Caco-2 (cell line): ENCODE data around the gene C16orf92. TPM values are rescaled to one million over a fixed set of nuclear protein-coding genes. Genes with fewer than 3 reads are reported as not detected.

ENCODE experiments used
- BruUV-seq: library from RNA; stranded (reverse); fragments of 400-500 nt; replicated peaks from 2 replicates; lab custom pipeline; 2021; lab: Mats Ljungman, UMichigan
- CTCF ChIA-PET: fragments of 300-600 bp; sonication (Branson Sonifier 250); formaldehyde crosslinking; loops from one replicate; lab custom pipeline; 2022; ENCODE audit warnings: antibody characterized with exemption; lab: Charles Lee
- POLR2A ChIA-PET: fragments of 300-600 bp; sonication (Branson Sonifier 250); formaldehyde crosslinking; loops from one replicate; lab custom pipeline; 2022; ENCODE audit warnings: antibody characterized with exemption; lab: Charles Lee
- DNase-seq, 2 experiments: peaks; one replicate each; pipeline versions ENCODE4 v3.0.0 to v3.0.0-alpha.2; 2020 to 2022
- H3K27me3 ChIP-seq: replicated peaks from 2 replicates; pipeline ENCODE4 v1.6.0; 2011; ENCODE audit warnings: low read length; ENCODE audit not compliant: control insufficient read depth, insufficient read depth
- H3K36me3 ChIP-seq: 2 replicates; pipeline ENCODE4 v1.5.1; 2011; ENCODE audit warnings: low read length; ENCODE audit not compliant: control insufficient read depth, insufficient read depth
- H3K4me1 ChIP-seq: fragments of 250-450 bp; sonication (Bioruptor Pico); 2 replicates; pipeline ENCODE4 v1.5.1; 2020; ENCODE audit warnings: mild to moderate bottlenecking
- H3K4me3 ChIP-seq: 2 replicates; pipeline ENCODE4 v1.5.1; 2011; ENCODE audit warnings: low read depth, mild to moderate bottlenecking, control low read depth, low read length
- H3K9me3 ChIP-seq: fragments of 250-450 bp; sonication (Bioruptor Pico); 2 replicates; pipeline ENCODE4 v1.5.1; 2020; ENCODE audit warnings: mild to moderate bottlenecking, moderate library complexity
- H3K27ac Mint-ChIP-seq: one replicate; pipeline ENCODE4 v1.8.0; 2022; ENCODE audit warnings: mixed read lengths; ENCODE audit not compliant: unreplicated experiment
- H3K27me3 Mint-ChIP-seq: one replicate; pipeline ENCODE4 v1.8.0; 2022; ENCODE audit warnings: mixed read lengths; ENCODE audit not compliant: insufficient read depth, unreplicated experiment
- H3K36me3 Mint-ChIP-seq: one replicate; pipeline ENCODE4 v1.8.0; 2022; ENCODE audit warnings: mild to moderate bottlenecking, mixed read lengths; ENCODE audit not compliant: insufficient read depth, unreplicated experiment
- H3K4me1 Mint-ChIP-seq: one replicate; pipeline ENCODE4 v1.8.0; 2022; ENCODE audit warnings: low read depth, mixed read lengths; ENCODE audit not compliant: unreplicated experiment
- H3K4me3 Mint-ChIP-seq: one replicate; pipeline ENCODE4 v1.8.0; 2022; ENCODE audit warnings: mild to moderate bottlenecking, moderate library complexity, mixed read lengths; ENCODE audit not compliant: unreplicated experiment
- H3K9me3 Mint-ChIP-seq: one replicate; pipeline ENCODE4 v1.8.0; 2022; ENCODE audit warnings: mixed read lengths; ENCODE audit not compliant: unreplicated experiment
- intact Hi-C: fragments of 100-400 bp; cut with micrococcal nuclease; formaldehyde crosslinking; loops from one replicate; pipeline ENCODE4 v1.10.0; 2022; ENCODE audit not compliant: unreplicated experiment
- total RNA-seq: library from RNA; stranded (reverse); gene quantifications from 2 replicates; pipeline ENCODE4 v1.2.3, GENCODE V29; 2022
- TF ChIP-seq, protein P1 (sequence below), 2 experiments: fragments of 200-600 bp in 1 of 2; IDR thresholded peaks; 1 replicate in 1 of 2; 2 replicates in 1 of 2; pipeline versions ENCODE4 v1.5.1 to v1.8.0; 2011 to 2022; ENCODE audit warnings: antibody characterized with exemption in 1 of 2, control low read depth in 1 of 2, inconsistent platforms in 1 of 2, low read depth in 1 of 2, low read length in 1 of 2, mild to moderate bottlenecking in 1 of 2, moderate library complexity in 1 of 2; ENCODE audit not compliant: insufficient read depth in 1 of 2, severe bottlenecking in 1 of 2, unreplicated experiment in 1 of 2

Gene C16orf92
- total RNA-seq, 1 experiment from 2014 or later: not detected

DNA sequence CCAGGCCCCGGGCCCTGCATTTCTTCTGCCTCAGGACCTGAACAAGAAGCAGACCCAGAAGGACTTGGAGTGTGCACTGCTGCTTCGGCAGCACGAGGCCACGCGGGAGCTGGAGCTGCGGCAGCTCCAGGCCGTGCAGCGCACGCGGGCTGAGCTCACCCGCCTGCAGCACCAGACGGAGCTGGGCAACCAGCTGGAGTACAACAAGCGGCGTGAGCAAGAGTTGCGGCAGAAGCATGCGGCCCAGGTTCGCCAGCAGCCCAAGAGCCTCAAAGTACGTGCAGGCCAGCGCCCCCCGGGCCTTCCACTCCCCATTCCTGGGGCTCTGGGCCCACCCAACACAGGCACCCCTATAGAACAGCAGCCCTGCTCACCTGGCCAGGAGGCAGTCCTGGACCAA is 36.8 kb upstream of the C16orf92 start:
- peak overlapping the region; percentile 13 for H3K27ac Mint-ChIP-seq
- CTCF ChIA-PET: interaction anchor here (0.6 to 0.9 kb wide), 2 partner anchors 13 to 16 kb away, joined by 4 to 7 read pairs; no protein-coding TSS in a partner anchor
- H3K36me3 ChIP-seq: peaks cover 3% of the 10 kb centered on the region
- no peak for DNase-seq
- POLR2A ChIA-PET: no interaction called here
- no peaks in the 10 kb centered on the region for H3K4me1 ChIP-seq
- no peaks in the 10 kb centered on the region for H3K9me3 Mint-ChIP-seq
- H3K9me3 ChIP-seq: no peaks in the 10 kb centered on the region
- no peaks in the 10 kb centered on the region for H3K27me3 Mint-ChIP-seq
- intact Hi-C loops: no loop called here
- H3K36me3 Mint-ChIP-seq: peaks cover 65% of the 10 kb centered on the region
- H3K4me3 Mint-ChIP-seq: no peak overlapping the region
- BruUV-seq: no TSS peak
- H3K27me3 ChIP-seq: no peaks in the 10 kb centered on the region
- H3K4me1 Mint-ChIP-seq: peaks cover 10% of the 10 kb centered on the region
- no peak overlapping the region for H3K4me3 ChIP-seq
- TF ChIP-seq, protein P1, sequence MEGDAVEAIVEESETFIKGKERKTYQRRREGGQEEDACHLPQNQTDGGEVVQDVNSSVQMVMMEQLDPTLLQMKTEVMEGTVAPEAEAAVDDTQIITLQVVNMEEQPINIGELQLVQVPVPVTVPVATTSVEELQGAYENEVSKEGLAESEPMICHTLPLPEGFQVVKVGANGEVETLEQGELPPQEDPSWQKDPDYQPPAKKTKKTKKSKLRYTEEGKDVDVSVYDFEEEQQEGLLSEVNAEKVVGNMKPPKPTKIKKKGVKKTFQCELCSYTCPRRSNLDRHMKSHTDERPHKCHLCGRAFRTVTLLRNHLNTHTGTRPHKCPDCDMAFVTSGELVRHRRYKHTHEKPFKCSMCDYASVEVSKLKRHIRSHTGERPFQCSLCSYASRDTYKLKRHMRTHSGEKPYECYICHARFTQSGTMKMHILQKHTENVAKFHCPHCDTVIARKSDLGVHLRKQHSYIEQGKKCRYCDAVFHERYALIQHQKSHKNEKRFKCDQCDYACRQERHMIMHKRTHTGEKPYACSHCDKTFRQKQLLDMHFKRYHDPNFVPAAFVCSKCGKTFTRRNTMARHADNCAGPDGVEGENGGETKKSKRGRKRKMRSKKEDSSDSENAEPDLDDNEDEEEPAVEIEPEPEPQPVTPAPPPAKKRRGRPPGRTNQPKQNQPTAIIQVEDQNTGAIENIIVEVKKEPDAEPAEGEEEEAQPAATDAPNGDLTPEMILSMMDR (IDR thresholded peaks at IDR 0.05; ENCODE audit: insufficient read depth in 1 of 2, low read depth in 1 of 2, low read length in 1 of 2, severe bottlenecking in 1 of 2, unreplicated experiment in 1 of 2): no peak

DNA sequence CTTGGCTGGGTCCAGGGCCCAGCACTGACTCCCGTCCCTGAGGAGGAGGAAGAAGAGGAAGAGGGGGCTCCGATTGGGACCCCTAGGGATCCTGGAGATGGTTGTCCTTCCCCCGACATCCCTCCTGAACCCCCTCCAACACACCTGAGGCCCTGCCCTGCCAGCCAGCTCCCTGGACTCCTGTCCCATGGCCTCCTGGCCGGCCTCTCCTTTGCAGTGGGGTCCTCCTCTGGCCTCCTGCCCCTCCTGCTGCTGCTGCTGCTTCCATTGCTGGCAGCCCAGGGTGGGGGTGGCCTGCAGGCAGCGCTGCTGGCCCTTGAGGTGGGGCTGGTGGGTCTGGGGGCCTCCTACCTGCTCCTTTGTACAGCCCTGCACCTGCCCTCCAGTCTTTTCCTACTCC is 36.1 kb upstream of the C16orf92 start:
- intact Hi-C loops: no loop called here
- Histone ChIP-seq H3K27me3 (no peaks in the 10 kb centered on the region), H3K36me3 (peaks cover 3% of the 10 kb centered on the region), H3K9me3 (no peaks in the 10 kb centered on the region), H3K4me1 (no peaks in the 10 kb centered on the region), H3K4me3 (no peak overlapping the region)
- H3K27ac Mint-ChIP-seq: no peak overlapping the region
- ChIA-PET CTCF (interaction anchor here (0.5 kb wide), 1 partner anchor 138 kb away, joined by 3 read pairs; no protein-coding TSS in a partner anchor), POLR2A (no interaction called here)
- H3K9me3 Mint-ChIP-seq: no peaks in the 10 kb centered on the region
- H3K4me3 Mint-ChIP-seq: no peak overlapping the region
- peaks cover 10% of the 10 kb centered on the region for H3K4me1 Mint-ChIP-seq
- H3K36me3 Mint-ChIP-seq: peaks cover 64% of the 10 kb centered on the region
- H3K27me3 Mint-ChIP-seq: no peaks in the 10 kb centered on the region
- TF ChIP-seq, protein P1 (IDR thresholded peaks at IDR 0.05; ENCODE audit: insufficient read depth in 1 of 2, low read depth in 1 of 2, low read length in 1 of 2, severe bottlenecking in 1 of 2, unreplicated experiment in 1 of 2): no peak
- DNase-seq: no peak
- no TSS peak for BruUV-seq

- H3K4me1 ChIP-seq: no peaks in the 10 kb centered on the region
- Mint-ChIP-seq H3K27me3 (no peaks in the 10 kb centered on the region), H3K27ac (no peak overlapping the region), H3K9me3 (no peaks in the 10 kb centered on the region), H3K36me3 (peaks cover 63% of the 10 kb centered on the region), H3K4me1 (peaks cover 10% of the 10 kb centered on the region), H3K4me3 (no peak overlapping the region)
- TF ChIP-seq, protein P1 (IDR thresholded peaks at IDR 0.05; ENCODE audit: insufficient read depth in 1 of 2, low read depth in 1 of 2, low read length in 1 of 2, severe bottlenecking in 1 of 2, unreplicated experiment in 1 of 2): no peak
- CTCF ChIA-PET: interaction anchor here (0.5 kb wide), 1 partner anchor 138 kb away, joined by 3 read pairs; no protein-coding TSS in a partner anchor
- intact Hi-C loops: no loop called here
- H3K27me3 ChIP-seq: no peaks in the 10 kb centered on the region
- H3K36me3 ChIP-seq: peaks cover 3% of the 10 kb centered on the region
- POLR2A ChIA-PET: no interaction called here
- BruUV-seq: no TSS peak
- no peak overlapping the region for H3K4me3 ChIP-seq
- DNase-seq: no peak
- no peaks in the 10 kb centered on the region for H3K9me3 ChIP-seq
These were observed 35.5 kb upstream of the C16orf92 start for GRCh38 chr16:29987371-29988085.
